ENCODE results near the gene PLCL2. TPM values are rescaled to one million over a fixed set of nuclear protein-coding genes. Genes with fewer than 3 reads are reported as not detected.
"Not testable (repeated sequence)": the region's sequence is repeated elsewhere in the genome, so short reads cannot be mapped to it uniquely, and the experiment has no call there.

The PLCL2 gene
- total and polyA plus RNA-seq, 2 donors (not counting 1 experiment from before 2014, with no cell fraction given), result 21.7 to 55.2 TPM

DNA sequence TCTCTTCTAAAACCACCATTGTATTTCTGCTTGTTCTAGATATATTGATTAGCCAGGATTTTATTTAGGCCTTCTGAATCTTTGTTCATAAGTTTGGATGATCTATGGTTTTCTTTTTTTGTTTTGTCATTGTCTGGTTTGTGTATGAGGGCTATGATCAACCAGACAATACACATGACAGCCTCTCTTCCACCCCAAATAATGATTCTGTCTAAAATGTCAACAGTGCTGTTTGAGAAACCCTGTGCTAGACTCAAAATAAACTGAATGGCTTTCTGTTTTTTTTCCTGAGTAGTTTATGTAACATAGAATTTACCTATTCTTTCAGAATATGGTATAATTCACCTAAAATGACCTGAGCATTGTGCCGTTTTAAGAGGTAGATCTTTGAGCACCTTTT lies 66.1 kb downstream of the PLCL2 start:
- POLR2A ChIA-PET, result no interaction called here
- WGBS (ENCODE audit: insufficient coverage), result no CpG with 5 or more reads among the region's 1 CpG
- intact Hi-C loops (cut with micrococcal nuclease), result no loop called here
- H3K9me3 ChIP-seq (ENCODE audit: control extremely low read depth in 1 of 3, control insufficient read depth in 2 of 3, insufficient read depth in 1 of 3, low read length in 2 of 3), result peaks cover 0 to 3% (median 0%) of the 10 kb centered on the region in 3 donors
- H3K27ac ChIP-seq (ENCODE audit: low read length in 2 of 2), result peak overlapping the region in 1 of 2 donors; percentile 26
- H3K4me3 ChIP-seq (ENCODE audit: control extremely low read depth in 1 of 5, extremely low read depth in 1 of 5, insufficient read depth in 1 of 5, low read depth in 2 of 5, low read length in 4 of 5), result no peak overlapping the region
- Mint-ChIP-seq H3K27me3 (no peaks in the 10 kb centered on the region), H3K9me3 (ENCODE audit: insufficient read depth) (no peaks in the 10 kb centered on the region), H3K27ac (no peak overlapping the region), H3K4me3 (no peak overlapping the region), H3K4me1 (peaks cover 35% of the 10 kb centered on the region)
- no peak overlapping the region for H3K9ac ChIP-seq (ENCODE audit: low read length)
- CTCF ChIA-PET, result interaction anchor here (0.6 kb wide), 1 partner anchor 1528 kb away, joined by 5 read pairs; no protein-coding TSS in a partner anchor
- H2AFZ ChIP-seq (ENCODE audit: insufficient read depth, low read depth, low read length, poor library complexity, severe bottlenecking), result no peak overlapping the region
- TF ChIP-seq, protein P1, sequence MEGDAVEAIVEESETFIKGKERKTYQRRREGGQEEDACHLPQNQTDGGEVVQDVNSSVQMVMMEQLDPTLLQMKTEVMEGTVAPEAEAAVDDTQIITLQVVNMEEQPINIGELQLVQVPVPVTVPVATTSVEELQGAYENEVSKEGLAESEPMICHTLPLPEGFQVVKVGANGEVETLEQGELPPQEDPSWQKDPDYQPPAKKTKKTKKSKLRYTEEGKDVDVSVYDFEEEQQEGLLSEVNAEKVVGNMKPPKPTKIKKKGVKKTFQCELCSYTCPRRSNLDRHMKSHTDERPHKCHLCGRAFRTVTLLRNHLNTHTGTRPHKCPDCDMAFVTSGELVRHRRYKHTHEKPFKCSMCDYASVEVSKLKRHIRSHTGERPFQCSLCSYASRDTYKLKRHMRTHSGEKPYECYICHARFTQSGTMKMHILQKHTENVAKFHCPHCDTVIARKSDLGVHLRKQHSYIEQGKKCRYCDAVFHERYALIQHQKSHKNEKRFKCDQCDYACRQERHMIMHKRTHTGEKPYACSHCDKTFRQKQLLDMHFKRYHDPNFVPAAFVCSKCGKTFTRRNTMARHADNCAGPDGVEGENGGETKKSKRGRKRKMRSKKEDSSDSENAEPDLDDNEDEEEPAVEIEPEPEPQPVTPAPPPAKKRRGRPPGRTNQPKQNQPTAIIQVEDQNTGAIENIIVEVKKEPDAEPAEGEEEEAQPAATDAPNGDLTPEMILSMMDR (IDR thresholded peaks at IDR 0.05), result no peak
- no peak for TF ChIP-seq EZH2 (IDR thresholded peaks at IDR 0.05; ENCODE audit: borderline replicate concordance, insufficient read depth, low read depth, low read length, poor library complexity, severe bottlenecking)
- no peaks in the 10 kb centered on the region for H3K27me3 ChIP-seq (replicated peaks in 1 of 4; ENCODE audit: control extremely low read depth in 1 of 4, control insufficient read depth in 3 of 4, insufficient read depth in 4 of 4, low read length in 3 of 4)
- H4K20me1 ChIP-seq (ENCODE audit: control insufficient read depth, insufficient read depth, low read length, poor library complexity, severe bottlenecking), result peaks cover 31% of the 10 kb centered on the region
- DNase-seq (no peak), ATAC-seq (ENCODE audit: low read depth) (no peak)
- H3K36me3 ChIP-seq (replicated peaks in 1 of 2; ENCODE audit: control extremely low read depth in 1 of 2, control insufficient read depth in 1 of 2, extremely low read depth in 1 of 2, insufficient read depth in 2 of 2, low read length in 1 of 2), result no peaks in the 10 kb centered on the region
- peaks cover 0 to 6% of the 10 kb centered on the region in 2 donors for H3K4me1 ChIP-seq (ENCODE audit: control insufficient read depth in 2 of 2, insufficient read depth in 2 of 2, low read length in 2 of 2)
- peaks cover 77% of the 10 kb centered on the region for H3K79me2 ChIP-seq (ENCODE audit: control insufficient read depth, insufficient read depth, low read length)
- no peak overlapping the region for H3K4me2 ChIP-seq (replicated peaks; ENCODE audit: low read depth, low read length, poor library complexity, severe bottlenecking)

DNA sequence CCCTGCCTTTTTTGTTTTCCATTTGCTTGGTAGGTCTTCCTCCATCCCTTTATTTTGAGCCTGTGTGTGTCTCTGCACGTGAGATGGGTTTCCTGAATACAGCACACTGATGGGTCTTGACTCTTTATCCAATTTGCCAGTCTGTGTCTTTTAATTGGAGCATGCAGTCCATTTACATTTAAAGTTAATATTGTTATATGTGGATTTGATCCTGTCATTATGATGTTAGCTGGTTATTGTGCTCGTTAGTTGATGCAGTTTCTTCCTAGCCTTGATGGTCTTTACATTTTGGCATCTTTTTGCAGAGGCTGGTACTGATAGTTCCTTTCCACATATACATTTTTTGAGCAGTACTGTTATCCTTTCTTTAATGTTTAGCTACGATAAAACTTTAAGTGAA lies 73.1 kb downstream of the PLCL2 start:
- intact Hi-C loops (cut with micrococcal nuclease), result not testable (repeated sequence)

More for the DNA sequence above, 73.1 kb downstream of the PLCL2 start:
- DNase-seq; H3K4me1 ChIP-seq (ENCODE audit: control insufficient read depth in 2 of 2, insufficient read depth in 2 of 2, low read length in 2 of 2); H3K36me3 ChIP-seq (replicated peaks in 1 of 2; ENCODE audit: control extremely low read depth in 1 of 2, control insufficient read depth in 1 of 2, extremely low read depth in 1 of 2, insufficient read depth in 2 of 2, low read length in 1 of 2); CTCF ChIA-PET; ATAC-seq (ENCODE audit: low read depth); H3K4me3 ChIP-seq (ENCODE audit: control extremely low read depth in 1 of 5, extremely low read depth in 1 of 5, insufficient read depth in 1 of 5, low read depth in 2 of 5, low read length in 4 of 5); H3K27ac ChIP-seq (ENCODE audit: low read length in 2 of 2); POLR2A ChIA-PET; H3K9me3 ChIP-seq (ENCODE audit: control extremely low read depth in 1 of 3, control insufficient read depth in 2 of 3, insufficient read depth in 1 of 3, low read length in 2 of 3); H3K9ac ChIP-seq (ENCODE audit: low read length); H3K27me3 Mint-ChIP-seq; H3K4me3 Mint-ChIP-seq; H3K9me3 Mint-ChIP-seq (ENCODE audit: insufficient read depth); H2AFZ ChIP-seq (ENCODE audit: insufficient read depth, low read depth, low read length, poor library complexity, severe bottlenecking); H3K27me3 ChIP-seq (replicated peaks in 1 of 4; ENCODE audit: control extremely low read depth in 1 of 4, control insufficient read depth in 3 of 4, insufficient read depth in 4 of 4, low read length in 3 of 4); H3K4me2 ChIP-seq (replicated peaks; ENCODE audit: low read depth, low read length, poor library complexity, severe bottlenecking); H3K27ac Mint-ChIP-seq: not testable (repeated sequence)
- H3K4me1 Mint-ChIP-seq, result peaks cover 42% of the 10 kb centered on the region
- 100% methylated on average over 1 of the region's 3 CpGs for WGBS (ENCODE audit: insufficient coverage)
- H3K79me2 ChIP-seq (ENCODE audit: control insufficient read depth, insufficient read depth, low read length), result peaks cover 59% of the 10 kb centered on the region
- peaks cover 46% of the 10 kb centered on the region for H4K20me1 ChIP-seq (ENCODE audit: control insufficient read depth, insufficient read depth, low read length, poor library complexity, severe bottlenecking)

Data from B cell (primary cell).